Ectodermal cell (in vitro differentiated cells): Measurements from ENCODE around the gene MASP1.

ENCODE experiments used
- H3K27ac ChIP-seq: 2 replicates; pipeline ENCODE4 v1.7.0; 2013; ENCODE audit warnings: mild to moderate bottlenecking, low read depth, low read length; ENCODE audit not compliant: insufficient read depth, poor library complexity, severe bottlenecking
- H3K27me3 ChIP-seq: 2 replicates; pipeline ENCODE4 v1.7.0; 2013; ENCODE audit warnings: mild to moderate bottlenecking, low read length; ENCODE audit not compliant: insufficient read depth, control insufficient read depth, poor library complexity, severe bottlenecking
- H3K36me3 ChIP-seq: one replicate; pipeline ENCODE4 v1.7.0; 2013; ENCODE audit warnings: low read length; ENCODE audit not compliant: control insufficient read depth, insufficient read depth
- H3K4me1 ChIP-seq: one replicate; pipeline ENCODE4 v1.7.0; 2013; ENCODE audit warnings: low read length; ENCODE audit not compliant: control insufficient read depth, insufficient read depth
- H3K4me3 ChIP-seq: 2 replicates; pipeline ENCODE4 v1.7.0; 2013; ENCODE audit warnings: low read depth, low read length, control low read depth; ENCODE audit not compliant: insufficient read depth
- H3K9me3 ChIP-seq: 2 replicates; pipeline ENCODE4 v1.7.0; 2013; ENCODE audit warnings: mild to moderate bottlenecking, low read length, moderate library complexity; ENCODE audit not compliant: control insufficient read depth
- WGBS, 2 experiments: methylation state at CpG; one replicate each; pipeline ENCODE4 v1.1.7; 2013; ENCODE audit warnings: missing lambda C conversion rate in 2 of 2; 5-methylcytosine and 5-hydroxymethylcytosine counted together

Gene MASP1

DNA sequence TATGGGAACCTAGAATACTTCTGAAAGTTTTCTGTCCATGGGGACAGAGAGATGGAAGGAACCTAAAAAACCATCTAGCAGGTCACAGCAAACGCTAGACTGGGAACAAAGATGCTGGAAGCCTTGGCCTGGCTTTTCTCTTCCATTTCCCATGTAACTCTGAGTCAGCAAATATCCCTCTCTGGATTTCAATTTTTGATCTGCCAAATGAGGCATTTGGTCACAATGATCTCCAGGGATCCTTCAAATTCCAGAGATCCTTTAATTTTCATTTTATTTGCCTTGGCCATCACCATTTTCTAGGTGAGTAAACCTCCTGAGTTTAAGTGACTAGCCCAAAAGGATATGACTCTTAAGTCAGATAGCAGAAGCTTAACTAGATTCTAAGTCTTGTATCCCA, 54.6 kb downstream of the MASP1 start:
- 85 to 89% methylated on average over 1 of the region's 1 CpG for WGBS, 2 experiments
- no peaks in the 10 kb centered on the region for H3K36me3 ChIP-seq

DNA sequence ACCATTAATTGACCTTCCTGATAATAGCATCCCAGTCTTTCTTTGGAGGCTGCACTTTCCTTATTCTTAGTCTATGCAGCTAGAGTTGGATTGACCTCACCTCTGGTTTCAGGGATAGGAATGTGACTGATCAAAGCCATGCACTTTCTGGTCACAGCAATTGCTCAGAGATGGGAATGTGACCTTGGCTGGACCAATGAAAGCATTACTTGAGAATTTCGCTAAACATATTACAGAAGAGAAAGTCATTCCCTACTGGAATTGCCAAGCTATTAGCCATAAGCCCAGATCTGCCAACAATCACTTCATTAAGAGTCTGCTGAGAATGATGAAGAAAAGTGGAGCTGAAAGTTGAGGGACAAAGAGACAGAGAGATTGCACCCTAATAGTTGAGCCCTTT, 61.5 kb downstream of the MASP1 start:
- 97 to 100% methylated on average over 1 of the region's 1 CpG for WGBS, 2 experiments
- Histone ChIP-seq H3K27me3 (no peaks in the 10 kb centered on the region), H3K4me1 (no peaks in the 10 kb centered on the region), H3K36me3 (no peaks in the 10 kb centered on the region), H3K27ac (no peak overlapping the region), H3K9me3 (no peaks in the 10 kb centered on the region), H3K4me3 (no peak overlapping the region)

More for the DNA sequence above, 54.6 kb downstream of the MASP1 start:
- no peak overlapping the region for H3K4me3 ChIP-seq
- no peak overlapping the region for H3K27ac ChIP-seq
- no peaks in the 10 kb centered on the region for H3K9me3 ChIP-seq
- no peaks in the 10 kb centered on the region for H3K27me3 ChIP-seq
- no peaks in the 10 kb centered on the region for H3K4me1 ChIP-seq

DNA sequence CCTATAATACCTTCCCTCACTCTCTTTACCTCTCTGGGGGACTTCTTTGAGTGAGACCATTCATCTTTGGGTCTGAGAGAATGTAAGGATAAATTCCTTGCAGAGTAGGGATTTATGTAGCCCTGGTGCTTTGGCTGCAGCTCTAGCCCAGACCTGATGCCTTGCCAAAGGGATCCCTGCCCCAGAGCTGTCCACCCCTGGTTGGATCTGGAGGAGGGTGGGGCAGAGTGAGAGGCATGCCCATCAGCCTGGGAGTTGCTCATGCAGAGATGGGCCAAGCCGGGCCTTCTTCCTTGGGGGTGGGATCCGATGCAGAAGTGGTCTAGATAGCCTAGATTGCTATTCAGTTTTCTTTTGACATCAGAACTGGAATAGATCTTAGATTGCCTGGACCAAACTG, 62.8 kb downstream of the MASP1 start:
- WGBS, 2 experiments, result 97 to 100% methylated on average over 2 of the region's 2 CpGs
- Histone ChIP-seq H3K4me3 (no peak overlapping the region), H3K9me3 (no peaks in the 10 kb centered on the region), H3K36me3 (no peaks in the 10 kb centered on the region), H3K4me1 (no peaks in the 10 kb centered on the region), H3K27me3 (no peaks in the 10 kb centered on the region), H3K27ac (no peak overlapping the region)

DNA sequence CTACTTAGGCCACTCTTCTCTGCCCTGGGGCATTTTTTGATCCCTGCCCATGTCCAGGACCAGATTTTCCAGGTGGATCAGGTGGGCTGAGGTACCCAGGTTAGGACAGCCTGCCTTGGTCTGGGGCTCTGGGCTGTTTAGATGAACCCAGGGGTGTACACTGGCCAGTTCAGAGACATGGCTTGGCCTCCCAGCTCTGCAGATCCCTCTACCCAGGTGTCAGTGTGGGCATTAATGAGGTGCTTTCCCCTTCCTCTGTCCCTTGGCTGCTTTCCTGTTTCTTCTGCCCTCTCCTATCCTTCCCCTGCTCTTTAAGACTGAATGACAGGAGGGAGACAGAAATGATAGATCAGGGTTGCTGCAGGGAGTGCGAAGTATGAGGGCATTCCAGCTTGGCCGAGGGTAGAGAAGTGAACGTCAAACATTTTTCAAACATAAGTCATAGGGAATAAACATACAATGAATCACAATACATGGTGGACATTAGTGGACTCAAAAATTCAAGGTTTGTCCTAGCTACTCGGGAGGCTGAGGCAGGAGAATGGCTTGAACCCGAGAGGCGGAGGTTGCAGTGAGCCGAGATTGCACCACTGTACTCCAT, 63.8 kb downstream of the MASP1 start:
- Histone ChIP-seq H3K4me1 (no peaks in the 10 kb centered on the region), H3K4me3 (no peak overlapping the region), H3K27me3 (no peaks in the 10 kb centered on the region), H3K36me3 (no peaks in the 10 kb centered on the region), H3K27ac (no peak overlapping the region), H3K9me3 (no peaks in the 10 kb centered on the region)
- WGBS, 2 experiments, result 94 to 96% methylated on average over 4 to 7 of the region's 7 CpGs

DNA sequence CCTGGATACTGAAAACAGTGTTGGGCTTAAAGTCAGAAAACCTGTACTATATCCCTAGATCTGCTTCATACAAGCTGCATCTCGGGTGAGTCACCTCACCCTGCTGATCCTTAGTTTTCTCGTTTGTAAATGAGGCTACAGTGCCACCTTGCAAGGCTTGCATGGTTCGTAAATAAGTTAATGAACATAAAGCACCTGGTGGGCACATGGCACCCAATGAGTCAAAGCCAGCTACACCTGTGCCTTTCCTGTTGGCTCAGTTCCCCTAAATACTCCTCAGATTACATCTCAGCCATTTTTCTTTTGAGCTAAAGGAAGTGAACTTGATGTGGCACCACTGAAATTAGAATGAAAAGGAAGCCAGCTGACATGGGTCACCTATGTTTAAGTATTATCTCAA, 67.7 kb downstream of the MASP1 start:
- WGBS, 2 experiments, result 89 to 91% methylated on average over 3 of the region's 3 CpGs
- Histone ChIP-seq H3K9me3 (no peaks in the 10 kb centered on the region), H3K27ac (no peak overlapping the region), H3K4me1 (no peaks in the 10 kb centered on the region), H3K4me3 (no peak overlapping the region), H3K27me3 (no peaks in the 10 kb centered on the region), H3K36me3 (no peaks in the 10 kb centered on the region)

DNA sequence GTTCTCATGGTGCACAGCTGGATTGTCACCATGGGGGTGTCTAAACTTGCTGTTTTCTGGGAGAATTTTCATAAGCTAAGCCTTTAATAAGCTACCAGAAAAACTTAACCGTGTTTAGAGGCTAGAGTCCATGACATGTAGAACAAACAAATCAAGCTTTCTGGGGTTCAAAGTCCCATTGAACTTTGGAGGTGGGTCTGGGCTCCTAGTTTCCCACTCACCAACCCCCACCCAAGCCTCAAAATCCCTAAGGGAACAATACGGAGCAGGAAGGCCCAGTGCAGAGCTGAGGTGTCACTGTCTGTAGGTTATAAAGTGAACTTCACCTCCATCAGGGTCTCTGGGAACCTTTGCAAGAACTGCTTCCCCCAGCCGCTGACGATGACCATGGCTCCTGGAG, 68.7 kb downstream of the MASP1 start:
- 92% methylated on average over 4 of the region's 4 CpGs for WGBS, 2 experiments

DNA sequence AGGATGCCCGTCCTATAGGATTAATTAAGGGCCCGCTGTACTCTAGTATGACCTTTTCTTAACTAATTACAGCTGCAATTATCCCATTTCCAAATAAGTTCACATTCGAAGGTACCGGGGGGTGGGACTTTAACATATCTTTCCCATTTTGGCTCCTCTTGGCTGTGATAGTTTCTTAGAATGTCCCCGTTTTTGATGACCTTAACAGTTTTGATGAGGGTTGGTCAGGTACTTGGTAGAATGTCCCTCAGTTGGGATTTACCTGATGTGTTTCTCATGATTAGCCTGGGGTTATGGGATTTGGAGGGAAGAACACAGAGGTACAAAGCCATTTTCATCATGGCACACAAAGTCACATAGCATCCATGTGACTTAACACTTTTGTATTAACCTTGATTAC, 76.1 kb downstream of the MASP1 start:
- H3K36me3 ChIP-seq, result no peaks in the 10 kb centered on the region
- H3K4me3 ChIP-seq, result no peak overlapping the region
- 96% methylated on average over 5 of the region's 5 CpGs for WGBS, 2 experiments
- H3K4me1 ChIP-seq, result peaks cover 6% of the 10 kb centered on the region
- no peak overlapping the region for H3K27ac ChIP-seq
- H3K27me3 ChIP-seq, result no peaks in the 10 kb centered on the region
- H3K9me3 ChIP-seq, result no peaks in the 10 kb centered on the region

More for the DNA sequence above, 68.7 kb downstream of the MASP1 start:
- no peaks in the 10 kb centered on the region for H3K9me3 ChIP-seq
- no peak overlapping the region for H3K4me3 ChIP-seq
- no peaks in the 10 kb centered on the region for H3K36me3 ChIP-seq
- H3K27ac ChIP-seq, result no peak overlapping the region
- H3K27me3 ChIP-seq, result no peaks in the 10 kb centered on the region
- H3K4me1 ChIP-seq, result no peaks in the 10 kb centered on the region

DNA sequence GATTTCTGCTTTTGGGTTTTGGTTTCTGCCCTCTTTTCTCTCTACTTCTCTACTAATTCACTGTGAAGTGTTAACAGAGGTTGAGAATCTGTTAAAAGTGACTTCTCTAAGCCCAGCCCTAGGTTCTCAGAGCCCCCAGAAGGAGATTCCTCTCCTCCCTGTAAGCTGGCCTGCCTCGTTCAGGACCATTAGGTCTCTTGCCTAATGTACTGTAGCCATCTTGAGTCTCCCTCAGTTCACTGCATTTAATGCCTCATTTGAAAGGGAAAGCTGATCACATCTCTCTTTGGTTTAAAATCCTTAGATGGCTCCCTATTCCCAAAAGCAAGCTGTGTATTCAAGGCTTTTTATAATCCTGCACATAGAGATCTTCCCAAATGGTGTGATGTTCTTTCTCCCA, 77.9 kb downstream of the MASP1 start:
- no peaks in the 10 kb centered on the region for H3K36me3 ChIP-seq
- H3K4me3 ChIP-seq, result no peak overlapping the region
- H3K27me3 ChIP-seq, result no peaks in the 10 kb centered on the region
- no peak overlapping the region for H3K27ac ChIP-seq
- 84 to 96% methylated on average over 1 of the region's 1 CpG for WGBS, 2 experiments
- peaks cover 16% of the 10 kb centered on the region for H3K4me1 ChIP-seq
- no peaks in the 10 kb centered on the region for H3K9me3 ChIP-seq

DNA sequence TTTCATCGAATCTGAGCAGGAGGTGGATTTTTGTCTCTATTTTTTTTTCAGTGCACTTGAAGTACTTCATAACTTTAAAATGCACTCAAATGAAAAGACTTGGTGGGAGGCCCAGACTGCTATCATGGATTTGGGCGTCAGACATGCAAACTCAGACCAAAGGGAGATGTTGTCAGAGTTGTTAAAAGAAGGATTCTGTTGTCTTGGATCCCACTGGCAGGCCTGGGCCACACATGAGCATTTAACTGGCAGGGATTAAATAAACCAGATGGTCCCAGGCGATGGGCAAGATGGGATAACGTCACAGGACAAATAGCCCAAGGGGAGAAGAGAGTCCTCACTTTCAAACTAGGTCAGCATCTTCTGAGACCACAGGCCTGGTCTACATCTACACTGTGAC, 78.8 kb downstream of the MASP1 start:
- Histone ChIP-seq H3K36me3 (no peaks in the 10 kb centered on the region), H3K27me3 (no peaks in the 10 kb centered on the region), H3K27ac (no peak overlapping the region), H3K9me3 (no peaks in the 10 kb centered on the region), H3K4me3 (no peak overlapping the region), H3K4me1 (peaks cover 16% of the 10 kb centered on the region)
- 94% methylated on average over 4 of the region's 4 CpGs for WGBS, 2 experiments

DNA sequence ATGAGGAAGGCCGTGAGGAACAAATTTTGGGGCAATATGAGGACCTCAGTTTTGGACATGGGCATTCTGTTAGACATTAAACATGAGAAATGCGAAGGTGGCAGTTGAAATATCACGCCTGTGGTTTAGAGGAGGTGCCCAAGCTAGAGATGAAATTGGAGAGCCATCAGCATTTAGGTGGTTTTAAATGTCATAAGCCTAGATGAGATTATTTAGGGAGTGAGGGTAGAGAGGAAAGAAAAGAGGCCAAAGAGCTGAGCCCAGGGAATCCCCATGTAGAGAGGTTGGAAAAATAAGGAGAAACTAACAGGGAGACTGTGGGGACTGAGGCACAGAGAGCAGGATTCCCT, 79.4 kb downstream of the MASP1 start:
- Histone ChIP-seq H3K27ac (no peak overlapping the region), H3K27me3 (no peaks in the 10 kb centered on the region), H3K4me3 (no peak overlapping the region), H3K36me3 (no peaks in the 10 kb centered on the region), H3K9me3 (no peaks in the 10 kb centered on the region), H3K4me1 (peaks cover 16% of the 10 kb centered on the region)
- 95 to 96% methylated on average over 3 of the region's 3 CpGs for WGBS, 2 experiments
